ENCODE measurements around the gene HSD17B3.

- TF ChIP-seq CTCF (IDR thresholded peaks at IDR 0.05): no peak
- no peak for TF ChIP-seq POLR2A (IDR thresholded peaks at IDR 0.05)
Measured at GRCh38 chr9:96279932-96280331, 22.0 kb downstream of the HSD17B3 start.
